K562 (cell line): ENCODE results near the gene ESPL1. TPM values are rescaled to one million over a fixed set of nuclear protein-coding genes. Genes with fewer than 3 reads are reported as not detected.
A peak's percentile ranks its signal among the peaks of the same experiment; 100 is the strongest.

Source experiments
- CBX1 ChIP-seq: sonication (generic); IDR thresholded peaks from 2 replicates; pipeline ENCODE4 v1.6.1; 2016; ENCODE audit warnings: antibody characterized with exemption, low read depth, mild to moderate bottlenecking
- CSDE1 ChIP-seq, 2 experiments: fragments of 450-650 bp; IDR thresholded peaks; 2 replicates each; pipeline ENCODE4 v1.6.1; 2016; ENCODE audit warnings: mild to moderate bottlenecking in 1 of 2
- EGR1 ChIP-seq: fragments of 450-650 bp; conservative IDR thresholded peaks from 2 replicates; pipeline ENCODE4 v1.6.1; 2017; ENCODE audit warnings: mild to moderate bottlenecking
- ERF ChIP-seq: fragments of 450-650 bp; formaldehyde crosslinking; IDR thresholded peaks from 2 replicates; pipeline ENCODE4 v1.4.0; 2020; ENCODE audit warnings: mild to moderate bottlenecking, mixed read lengths
- GTF2A2 ChIP-seq: IDR thresholded peaks from 2 replicates; pipeline ENCODE4 v1.6.1; 2016; ENCODE audit warnings: mild to moderate bottlenecking, missing genetic modification characterization, missing compliant biosample characterization
- HEY1 ChIP-seq: fragments of 250-450 bp; sonication (Bioruptor Pico); IDR thresholded peaks from 2 replicates; pipeline ENCODE4 v1.5.0; 2020; ENCODE audit warnings: mild to moderate bottlenecking, moderate library complexity, borderline replicate concordance
- MEF2D ChIP-seq: conservative IDR thresholded peaks from 2 replicates; pipeline ENCODE4 v1.6.1; 2016; ENCODE audit warnings: low read depth, missing genetic modification characterization, missing compliant biosample characterization
- MYC ChIP-seq, 2 experiments: fragments of 250-450 bp in 1 of 2; sonication (Bioruptor Pico) in 1 of 2; IDR thresholded peaks; 2 replicates each; pipeline versions ENCODE4 v1.5.1 to v1.6.1; 2012 to 2021; ENCODE audit warnings: low read depth in 2 of 2, borderline replicate concordance in 1 of 2, improper control_type of control experiment in 1 of 2, low read length in 1 of 2, mild to moderate bottlenecking in 1 of 2, moderate library complexity in 1 of 2
- NCOR1 ChIP-seq: fragments of 450-650 bp; IDR thresholded peaks from 2 replicates; pipeline ENCODE4 v1.6.1; 2016; ENCODE audit warnings: mild to moderate bottlenecking, moderate library complexity
- NFIC ChIP-seq: fragments of 450-650 bp; IDR thresholded peaks from 2 replicates; pipeline ENCODE4 v1.6.1; 2017; ENCODE audit warnings: mild to moderate bottlenecking, inconsistent platforms
- RBFOX2 ChIP-seq: fragments of 200-400 bp; formaldehyde crosslinking; IDR thresholded peaks from 2 replicates; pipeline ENCODE4 v1.6.1; 2017; ENCODE audit warnings: low read depth, mild to moderate bottlenecking, low read length, moderate library complexity
- TGIF2 ChIP-seq: sonication (generic); formaldehyde crosslinking; IDR thresholded peaks from 2 replicates; pipeline ENCODE4 v1.8.1; 2022; ENCODE audit warnings: mild to moderate bottlenecking, missing genetic modification reagents, moderate library complexity
- ZNF79 ChIP-seq: fragments of 250-450 bp; sonication (Bioruptor Pico); IDR thresholded peaks from 2 replicates; pipeline ENCODE4 v1.4.0; 2020; ENCODE audit warnings: low read depth, mild to moderate bottlenecking, moderate library complexity
- polyA plus RNA-seq, 8 experiments: library from polyadenylated mRNA; depleted of rRNA in 4 of 8; stranded (reverse) in 5 of 8; unstranded in 3 of 8; fragments of >200 nt; fragmentation: Nextera tagmentation in 2 of 8; fragmentation: Illumina TruSeq in 1 of 8; extraction: Ambion mirVana in 2 of 8; extraction: Trizol in 1 of 8; gene quantifications; 2 replicates each; pipeline versions ENCODE4 v1.2.1 to v1.2.3, GENCODE V29; 2011 to 2014; ENCODE audit warnings: inconsistent platforms in 1 of 8, missing spikeins in 1 of 8
- total RNA-seq, 7 experiments: library from RNA; depleted of rRNA in 6 of 7; stranded (reverse); fragments of >200 nt in 6 of 7; fragmentation: Illumina TruSeq in 2 of 7; extraction: Trizol in 2 of 7; gene quantifications; 2 replicates each; pipeline versions ENCODE4 v1.2.1 to v1.2.3, GENCODE V29; 2011 to 2021; ENCODE audit warnings: low replicate concordance in 1 of 7
- TF ChIP-seq, protein P1 (sequence below): fragments of 450-650 bp; IDR thresholded peaks from 2 replicates; pipeline ENCODE4 v1.6.1; 2016; ENCODE audit warnings: antibody characterized with exemption
- TF ChIP-seq, protein P2 (sequence below): fragments of 450-650 bp; conservative IDR thresholded peaks from 2 replicates; pipeline ENCODE4 v1.6.1; 2016; ENCODE audit warnings: missing genetic modification characterization, low read depth, mild to moderate bottlenecking, missing compliant biosample characterization, moderate library complexity
- TF ChIP-seq, protein P3 (sequence below): fragments of 450-650 bp; IDR thresholded peaks from 2 replicates; pipeline ENCODE4 v1.6.1; 2016; ENCODE audit warnings: mild to moderate bottlenecking
- TF ChIP-seq, protein P4 (sequence below): IDR thresholded peaks from 2 replicates; pipeline ENCODE4 v1.6.1; 2012; ENCODE audit warnings: low read depth, low read length, improper control_type of control experiment, borderline replicate concordance
- TF ChIP-seq, protein P5 (sequence below): IDR thresholded peaks from 2 replicates; pipeline ENCODE4 v1.6.1; 2011; ENCODE audit warnings: borderline replicate concordance, low read depth, mild to moderate bottlenecking, moderate library complexity, low read length; ENCODE audit not compliant: insufficient read depth, poor library complexity, severe bottlenecking

The ESPL1 gene
- total and polyA plus RNA-seq, 9 of the 15 experiments (the other 6 are each of a cell fraction or from before 2014, with no cell fraction given), result 1.2 to 55.0 (median 18.7) TPM

DNA sequence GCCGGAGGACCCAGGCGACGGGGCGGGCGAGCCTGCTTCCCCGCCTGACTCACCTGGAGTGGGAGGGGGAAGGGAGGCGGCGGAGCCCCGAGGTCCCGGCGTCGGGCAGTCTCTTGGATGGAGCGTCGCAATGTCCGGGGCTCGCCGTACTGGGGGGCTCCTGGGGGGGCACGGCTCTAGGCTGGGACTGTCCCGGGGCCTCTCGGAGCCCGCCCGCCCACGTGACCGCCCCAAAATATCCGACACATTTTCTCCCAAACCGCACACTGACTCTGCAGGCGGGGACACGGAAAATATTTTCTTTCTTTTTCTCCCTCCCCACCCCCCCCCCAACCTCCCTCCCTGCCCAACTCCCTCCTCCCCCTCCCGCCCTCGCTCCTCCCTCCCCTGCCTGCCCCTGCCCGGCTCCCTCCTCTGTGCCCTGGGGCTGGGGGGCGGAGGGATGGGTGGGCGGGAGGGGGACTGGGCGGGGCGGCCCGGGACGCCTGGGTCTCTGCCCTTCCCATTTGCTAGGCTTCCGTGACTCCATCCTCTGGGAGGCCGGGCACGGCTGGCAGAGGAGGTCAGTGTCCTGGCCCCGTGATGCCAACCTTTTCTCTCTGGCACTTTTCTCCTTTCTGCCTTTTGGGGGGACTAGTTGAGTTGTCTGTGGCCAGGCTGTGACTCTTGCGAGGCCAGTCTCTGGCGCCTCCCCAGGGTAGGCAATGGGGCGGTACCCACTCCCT is 36.0 kb upstream of the ESPL1 start, which contains the start of gene RARG (continued):
- TF ChIP-seq HEY1 (no peak), MEF2D (no peak), TGIF2 (CRISPR knock-in tag) (no peak), NCOR1 (no peak), RBFOX2 (0 out of 2 replicates have a peak, but pooled peaks have one; percentile 18), NFIC (0 out of 2 replicates have a peak, but pooled peaks have one; percentile 20), CSDE1 (IDR thresholded peaks at IDR 0.05) (no peak), CBX1 (no peak), ERF (no peak), GTF2A2 (tag) (no peak), MYC (IDR thresholded peaks at IDR 0.05; ENCODE audit: low read depth, low read length) (peak; percentile 1; the same call in 1 of the 2 replicates), MYC (CRISPR knock-in tag; IDR thresholded peaks at IDR 0.05; ENCODE audit: borderline replicate concordance, low read depth) (no peak), EGR1 (peak; percentile 34; the same call in 1 of the 2 replicates), ZNF79 (CRISPR knock-in tag) (no peak)
- TF ChIP-seq, protein P1, sequence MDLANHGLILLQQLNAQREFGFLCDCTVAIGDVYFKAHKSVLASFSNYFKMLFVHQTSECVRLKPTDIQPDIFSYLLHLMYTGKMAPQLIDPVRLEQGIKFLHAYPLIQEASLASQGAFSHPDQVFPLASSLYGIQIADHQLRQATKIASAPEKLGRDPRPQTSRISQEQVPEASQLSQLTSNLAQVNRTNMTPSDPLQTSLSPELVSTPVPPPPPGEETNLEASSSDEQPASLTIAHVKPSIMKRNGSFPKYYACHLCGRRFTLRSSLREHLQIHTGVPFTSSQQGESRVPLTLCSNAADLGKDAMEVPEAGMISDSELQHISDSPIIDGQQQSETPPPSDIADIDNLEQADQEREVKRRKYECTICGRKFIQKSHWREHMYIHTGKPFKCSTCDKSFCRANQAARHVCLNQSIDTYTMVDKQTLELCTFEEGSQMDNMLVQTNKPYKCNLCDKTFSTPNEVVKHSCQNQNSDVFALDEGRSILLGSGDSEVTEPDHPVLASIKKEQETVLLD, result no peak
- TF ChIP-seq, protein P2, sequence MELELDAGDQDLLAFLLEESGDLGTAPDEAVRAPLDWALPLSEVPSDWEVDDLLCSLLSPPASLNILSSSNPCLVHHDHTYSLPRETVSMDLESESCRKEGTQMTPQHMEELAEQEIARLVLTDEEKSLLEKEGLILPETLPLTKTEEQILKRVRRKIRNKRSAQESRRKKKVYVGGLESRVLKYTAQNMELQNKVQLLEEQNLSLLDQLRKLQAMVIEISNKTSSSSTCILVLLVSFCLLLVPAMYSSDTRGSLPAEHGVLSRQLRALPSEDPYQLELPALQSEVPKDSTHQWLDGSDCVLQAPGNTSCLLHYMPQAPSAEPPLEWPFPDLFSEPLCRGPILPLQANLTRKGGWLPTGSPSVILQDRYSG (tag), result no peak
- TF ChIP-seq, protein P3, sequence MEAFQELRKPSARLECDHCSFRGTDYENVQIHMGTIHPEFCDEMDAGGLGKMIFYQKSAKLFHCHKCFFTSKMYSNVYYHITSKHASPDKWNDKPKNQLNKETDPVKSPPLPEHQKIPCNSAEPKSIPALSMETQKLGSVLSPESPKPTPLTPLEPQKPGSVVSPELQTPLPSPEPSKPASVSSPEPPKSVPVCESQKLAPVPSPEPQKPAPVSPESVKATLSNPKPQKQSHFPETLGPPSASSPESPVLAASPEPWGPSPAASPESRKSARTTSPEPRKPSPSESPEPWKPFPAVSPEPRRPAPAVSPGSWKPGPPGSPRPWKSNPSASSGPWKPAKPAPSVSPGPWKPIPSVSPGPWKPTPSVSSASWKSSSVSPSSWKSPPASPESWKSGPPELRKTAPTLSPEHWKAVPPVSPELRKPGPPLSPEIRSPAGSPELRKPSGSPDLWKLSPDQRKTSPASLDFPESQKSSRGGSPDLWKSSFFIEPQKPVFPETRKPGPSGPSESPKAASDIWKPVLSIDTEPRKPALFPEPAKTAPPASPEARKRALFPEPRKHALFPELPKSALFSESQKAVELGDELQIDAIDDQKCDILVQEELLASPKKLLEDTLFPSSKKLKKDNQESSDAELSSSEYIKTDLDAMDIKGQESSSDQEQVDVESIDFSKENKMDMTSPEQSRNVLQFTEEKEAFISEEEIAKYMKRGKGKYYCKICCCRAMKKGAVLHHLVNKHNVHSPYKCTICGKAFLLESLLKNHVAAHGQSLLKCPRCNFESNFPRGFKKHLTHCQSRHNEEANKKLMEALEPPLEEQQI, result no peak
- TF ChIP-seq, protein P4, sequence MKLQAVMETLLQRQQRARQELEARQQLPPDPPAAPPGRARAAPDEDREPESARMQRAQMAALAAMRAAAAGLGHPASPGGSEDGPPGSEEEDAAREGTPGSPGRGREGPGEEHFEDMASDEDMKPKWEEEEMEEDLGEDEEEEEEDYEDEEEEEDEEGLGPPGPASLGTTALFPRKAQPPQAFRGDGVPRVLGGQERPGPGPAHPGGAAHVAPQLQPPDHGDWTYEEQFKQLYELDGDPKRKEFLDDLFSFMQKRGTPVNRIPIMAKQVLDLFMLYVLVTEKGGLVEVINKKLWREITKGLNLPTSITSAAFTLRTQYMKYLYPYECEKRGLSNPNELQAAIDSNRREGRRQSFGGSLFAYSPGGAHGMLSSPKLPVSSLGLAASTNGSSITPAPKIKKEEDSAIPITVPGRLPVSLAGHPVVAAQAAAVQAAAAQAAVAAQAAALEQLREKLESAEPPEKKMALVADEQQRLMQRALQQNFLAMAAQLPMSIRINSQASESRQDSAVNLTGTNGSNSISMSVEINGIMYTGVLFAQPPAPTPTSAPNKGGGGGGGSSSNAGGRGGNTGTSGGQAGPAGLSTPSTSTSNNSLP, result no peak
- TF ChIP-seq, protein P5, sequence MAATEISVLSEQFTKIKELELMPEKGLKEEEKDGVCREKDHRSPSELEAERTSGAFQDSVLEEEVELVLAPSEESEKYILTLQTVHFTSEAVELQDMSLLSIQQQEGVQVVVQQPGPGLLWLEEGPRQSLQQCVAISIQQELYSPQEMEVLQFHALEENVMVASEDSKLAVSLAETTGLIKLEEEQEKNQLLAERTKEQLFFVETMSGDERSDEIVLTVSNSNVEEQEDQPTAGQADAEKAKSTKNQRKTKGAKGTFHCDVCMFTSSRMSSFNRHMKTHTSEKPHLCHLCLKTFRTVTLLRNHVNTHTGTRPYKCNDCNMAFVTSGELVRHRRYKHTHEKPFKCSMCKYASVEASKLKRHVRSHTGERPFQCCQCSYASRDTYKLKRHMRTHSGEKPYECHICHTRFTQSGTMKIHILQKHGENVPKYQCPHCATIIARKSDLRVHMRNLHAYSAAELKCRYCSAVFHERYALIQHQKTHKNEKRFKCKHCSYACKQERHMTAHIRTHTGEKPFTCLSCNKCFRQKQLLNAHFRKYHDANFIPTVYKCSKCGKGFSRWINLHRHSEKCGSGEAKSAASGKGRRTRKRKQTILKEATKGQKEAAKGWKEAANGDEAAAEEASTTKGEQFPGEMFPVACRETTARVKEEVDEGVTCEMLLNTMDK, result no peak
